Heart left ventricle (tissue), 13 donors: ENCODE data around the gene RFX4.

Experiments
- POLR2A ChIP-seq, 2 donors: fragments of 450-650 bp; IDR thresholded peaks; one replicate each; pipeline ENCODE4 v1.6.1; 2017; ENCODE audit warnings: antibody characterized with exemption in 2 of 2, mild to moderate bottlenecking in 2 of 2, moderate library complexity in 2 of 2
- TF ChIP-seq, protein P1 (sequence below), 12 donors: fragments of 200-600 bp; sonication (generic) in 4 of 12; IDR thresholded peaks; one replicate each; pipeline versions ENCODE4 v1.5.0 to v1.8.0; 2018 to 2022; ENCODE audit warnings: antibody characterized with exemption in 12 of 12, mild to moderate bottlenecking in 5 of 12
- donor health status: ischemic (EF 13 %, LVEDD 7.1; RV severe dilation, severe dysfunction).
- donor health status: DM: no; HTN: yes; CAD: no.
- donor health status: DM: no; HTN: no; CAD: no.
- donor health status: ischemic (EF 25% LVEDD 6.9; RV normal size, moderate dysfunction).
- donor health status: ischemic (EF 25% LVEDD 5.7; RV mildly dilated, moderate dysfunction).
- donor health status: ischemic (EF 35%, LVEDD 5.7; RV mildly dilated, moderate dysfunction).
- donor health status: nonischemic (EF 11% LVEDD 7.7; RV severe dilation, severe dysfunction).
- donor health status: DM: yes; HTN: yes; CAD: no.
- donor health status: PGD.
- donor health status: ischemic (EF 29% LVEDD 5.4; RV normal size, mild dysfunction).
- donor health status: nonischemic (EF 23%, LVEDD 6.1; RV moderate dilation, normal function).

DNA sequence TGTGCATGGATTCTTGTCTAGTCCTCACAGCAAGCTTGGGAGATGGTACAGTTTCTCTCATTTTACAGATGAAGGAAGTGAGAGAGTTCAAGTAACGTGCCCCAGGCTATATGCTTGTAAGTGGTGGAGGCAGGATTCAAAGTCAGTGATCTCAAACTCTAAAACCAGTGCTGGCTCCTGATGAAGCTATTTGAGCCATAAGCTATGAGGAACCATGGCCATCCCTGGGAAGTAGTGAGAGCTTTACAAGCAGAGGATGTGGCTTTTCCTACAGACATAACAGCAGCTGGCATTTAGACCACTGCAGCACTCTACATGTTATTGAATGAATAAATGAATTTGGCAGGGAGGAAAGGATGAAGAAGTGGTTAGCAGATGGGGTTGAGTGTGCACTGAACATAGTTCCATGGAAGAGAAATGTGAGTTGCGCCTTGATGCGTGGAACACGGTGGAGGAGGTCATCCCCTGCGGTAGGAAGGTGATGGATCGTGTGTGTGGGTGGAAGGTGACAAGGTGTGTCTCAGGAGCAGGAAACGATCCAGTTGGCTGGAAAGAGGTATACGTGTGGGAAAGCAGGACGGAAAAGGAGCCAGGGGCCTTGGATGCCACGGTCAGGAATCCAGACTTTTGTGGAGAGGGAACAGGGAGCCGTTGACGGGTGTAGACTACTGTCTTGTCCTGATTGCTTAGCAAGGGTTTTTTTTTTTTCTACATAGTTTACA, 65.2 kb downstream of the RFX4 start:
- TF ChIP-seq POLR2A (IDR thresholded peaks at IDR 0.05): no peak
- TF ChIP-seq, protein P1, sequence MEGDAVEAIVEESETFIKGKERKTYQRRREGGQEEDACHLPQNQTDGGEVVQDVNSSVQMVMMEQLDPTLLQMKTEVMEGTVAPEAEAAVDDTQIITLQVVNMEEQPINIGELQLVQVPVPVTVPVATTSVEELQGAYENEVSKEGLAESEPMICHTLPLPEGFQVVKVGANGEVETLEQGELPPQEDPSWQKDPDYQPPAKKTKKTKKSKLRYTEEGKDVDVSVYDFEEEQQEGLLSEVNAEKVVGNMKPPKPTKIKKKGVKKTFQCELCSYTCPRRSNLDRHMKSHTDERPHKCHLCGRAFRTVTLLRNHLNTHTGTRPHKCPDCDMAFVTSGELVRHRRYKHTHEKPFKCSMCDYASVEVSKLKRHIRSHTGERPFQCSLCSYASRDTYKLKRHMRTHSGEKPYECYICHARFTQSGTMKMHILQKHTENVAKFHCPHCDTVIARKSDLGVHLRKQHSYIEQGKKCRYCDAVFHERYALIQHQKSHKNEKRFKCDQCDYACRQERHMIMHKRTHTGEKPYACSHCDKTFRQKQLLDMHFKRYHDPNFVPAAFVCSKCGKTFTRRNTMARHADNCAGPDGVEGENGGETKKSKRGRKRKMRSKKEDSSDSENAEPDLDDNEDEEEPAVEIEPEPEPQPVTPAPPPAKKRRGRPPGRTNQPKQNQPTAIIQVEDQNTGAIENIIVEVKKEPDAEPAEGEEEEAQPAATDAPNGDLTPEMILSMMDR (IDR thresholded peaks at IDR 0.05): no peak
